Type B pancreatic cell (in vitro differentiated cells): ENCODE data around the gene VPS50. TPM values are rescaled to one million over a fixed set of nuclear protein-coding genes. Genes with fewer than 3 reads are reported as not detected.

Experiments used
- DNase-seq: peaks from one replicate; pipeline ENCODE4 v3.0.0; 2021; ENCODE audit warnings: mixed read lengths; ENCODE audit not compliant: unreplicated experiment; ENCODE audit errors: extremely low spot score
- H3K27ac Mint-ChIP-seq: 2 replicates; pipeline ENCODE4 v1.8.0; 2021; ENCODE audit warnings: mild to moderate bottlenecking, mixed read lengths
- H3K27me3 Mint-ChIP-seq: 2 replicates; pipeline ENCODE4 v1.8.0; 2021; ENCODE audit warnings: mixed read lengths
- H3K36me3 Mint-ChIP-seq: 2 replicates; pipeline ENCODE4 v1.8.0; 2021; ENCODE audit warnings: mixed read lengths
- H3K4me1 Mint-ChIP-seq: one replicate; pipeline ENCODE4 v1.8.0; 2021; ENCODE audit warnings: mixed read lengths; ENCODE audit not compliant: unreplicated experiment
- H3K4me3 Mint-ChIP-seq: 2 replicates; pipeline ENCODE4 v1.8.0; 2021; ENCODE audit warnings: mild to moderate bottlenecking, mixed read lengths
- H3K9me3 Mint-ChIP-seq: 2 replicates; pipeline ENCODE4 v1.8.0; 2021; ENCODE audit warnings: mixed read lengths
- CTCF ChIP-seq: fragments of 200-600 bp; sonication (generic); conservative IDR thresholded peaks from 2 replicates; pipeline ENCODE4 v1.5.0; 2021; ENCODE audit warnings: antibody characterized with exemption, mild to moderate bottlenecking
- total RNA-seq: library from RNA; stranded (reverse); gene quantifications from 2 replicates; pipeline ENCODE4 v1.2.1, GENCODE V29; 2021; ENCODE audit warnings: low replicate concordance

VPS50 gene
- total RNA-seq, 1 donor from 2014 or later, result 26.5 TPM

- H3K9me3 Mint-ChIP-seq, result no peaks in the 10 kb centered on the region
- H3K4me1 Mint-ChIP-seq, result no peaks in the 10 kb centered on the region
- peaks cover 23% of the 10 kb centered on the region for H3K27me3 Mint-ChIP-seq
- no peak overlapping the region for H3K4me3 Mint-ChIP-seq
- no peak for DNase-seq
- no peaks in the 10 kb centered on the region for H3K36me3 Mint-ChIP-seq
- TF ChIP-seq CTCF, result no peak
- no peak overlapping the region for H3K27ac Mint-ChIP-seq
Measured at GRCh38 chr7:93196336-93196735, 35.8 kb upstream of the VPS50 start.

DNA sequence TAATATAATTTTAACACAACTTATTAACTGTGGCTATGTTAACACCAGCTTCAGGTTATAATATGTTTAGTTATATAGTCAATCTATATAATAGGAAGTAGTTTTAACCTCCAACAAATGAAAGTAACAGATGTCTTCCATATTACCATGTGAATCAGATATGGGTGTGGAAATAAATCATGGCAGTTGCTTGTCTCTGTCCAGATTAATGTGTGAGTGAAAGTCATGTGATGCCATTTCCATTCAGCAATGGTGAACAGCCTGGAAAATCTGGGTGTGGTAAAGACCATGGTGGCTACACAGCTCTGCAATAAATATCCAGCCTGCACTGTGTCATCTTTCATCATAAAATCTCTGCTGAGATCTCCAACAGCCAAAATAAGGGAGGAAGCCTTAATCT lies 33.7 kb upstream of the VPS50 start:
- Mint-ChIP-seq H3K36me3 (no peaks in the 10 kb centered on the region), H3K9me3 (no peaks in the 10 kb centered on the region), H3K4me3 (no peak overlapping the region), H3K4me1 (no peaks in the 10 kb centered on the region), H3K27ac (no peak overlapping the region), H3K27me3 (peaks cover 29% of the 10 kb centered on the region)
- TF ChIP-seq CTCF, result no peak
- DNase-seq, result no peak

GRCh38 chr7:93202594-93203250 lies 29.4 kb upstream of the VPS50 start:
- no peaks in the 10 kb centered on the region for H3K4me1 Mint-ChIP-seq
- peaks cover 38% of the 10 kb centered on the region for H3K27me3 Mint-ChIP-seq
- H3K27ac Mint-ChIP-seq, result no peak overlapping the region
- H3K36me3 Mint-ChIP-seq, result no peaks in the 10 kb centered on the region
- DNase-seq, result no peak
- TF ChIP-seq CTCF, result no peak
- no peaks in the 10 kb centered on the region for H3K9me3 Mint-ChIP-seq
- no peak overlapping the region for H3K4me3 Mint-ChIP-seq

GRCh38 chr7:93203496-93203895 lies 28.7 kb upstream of the VPS50 start:
- no peak for DNase-seq
- Mint-ChIP-seq H3K36me3 (no peaks in the 10 kb centered on the region), H3K9me3 (no peaks in the 10 kb centered on the region), H3K27me3 (peaks cover 46% of the 10 kb centered on the region), H3K4me3 (no peak overlapping the region), H3K4me1 (no peaks in the 10 kb centered on the region), H3K27ac (peak overlapping the region; percentile 31)
- no peak for TF ChIP-seq CTCF

- H3K27me3 Mint-ChIP-seq, result peaks cover 44% of the 10 kb centered on the region
- DNase-seq, result no peak
- no peaks in the 10 kb centered on the region for H3K4me1 Mint-ChIP-seq
- no peak overlapping the region for H3K27ac Mint-ChIP-seq
- no peaks in the 10 kb centered on the region for H3K36me3 Mint-ChIP-seq
- TF ChIP-seq CTCF, result no peak
- no peak overlapping the region for H3K4me3 Mint-ChIP-seq
- H3K9me3 Mint-ChIP-seq, result no peaks in the 10 kb centered on the region
Measured at GRCh38 chr7:93205046-93205445, 27.1 kb upstream of the VPS50 start.
